Panc1 (cell line): ENCODE results near the gene ARHGAP6. TPM values are rescaled to one million over a fixed set of nuclear protein-coding genes. Genes with fewer than 3 reads are reported as not detected.

Experiments
- ATAC-seq: fragments of 200-7000 bp; cut with Tn5 transposase; 2 replicates; pipeline ENCODE4 v1.9.1; 2020; ENCODE audit warnings: mild to moderate bottlenecking, moderate library complexity
- BruUV-seq: library from RNA; stranded (reverse); fragments of 400-500 nt; replicated peaks from 2 replicates; lab custom pipeline; 2021; lab: Mats Ljungman, UMichigan
- CTCF ChIA-PET: fragments of 300-600 bp; sonication (Branson Sonifier 250); formaldehyde crosslinking; loops from one replicate; lab custom pipeline; 2022; ENCODE audit warnings: antibody characterized with exemption; lab: Charles Lee
- POLR2A ChIA-PET: fragments of 300-600 bp; sonication (Branson Sonifier 250); formaldehyde crosslinking; loops from one replicate; lab custom pipeline; 2022; ENCODE audit warnings: antibody characterized with exemption; lab: Charles Lee
- DNase-seq: peaks from one replicate; pipeline ENCODE4 v3.0.0-alpha.2; 2010; ENCODE audit warnings: low read depth, low spot score
- H3K27ac ChIP-seq: 2 replicates; pipeline ENCODE4 v1.5.1; 2011; ENCODE audit warnings: mild to moderate bottlenecking, low read length, inconsistent platforms
- H3K27me3 ChIP-seq: fragments of 200-500 bp; sonication (Bioruptor generic); 2 replicates; pipeline ENCODE4 v1.6.0; 2014; ENCODE audit warnings: low read length, inconsistent platforms; ENCODE audit not compliant: control insufficient read depth, insufficient read depth
- H3K36me3 ChIP-seq: fragments of 200-500 bp; sonication (Bioruptor generic); 2 replicates; pipeline ENCODE4 v1.5.1; 2014; ENCODE audit warnings: inconsistent platforms, mild to moderate bottlenecking, low read length, moderate library complexity; ENCODE audit not compliant: control insufficient read depth, insufficient read depth
- H3K4me1 ChIP-seq: 2 replicates; pipeline ENCODE4 v1.5.1; 2011; ENCODE audit warnings: inconsistent platforms, mild to moderate bottlenecking, low read length, moderate library complexity; ENCODE audit not compliant: control insufficient read depth, insufficient read depth
- H3K4me3 ChIP-seq, 2 experiments: 2 replicates each; pipeline ENCODE4 v1.5.1; 2011 to 2012; ENCODE audit warnings: low read depth in 2 of 2, low read length in 2 of 2, mild to moderate bottlenecking in 2 of 2, inconsistent platforms in 1 of 2, moderate library complexity in 1 of 2
- H3K9me3 ChIP-seq: fragments of 200-500 bp; sonication (Bioruptor generic); 2 replicates; pipeline ENCODE4 v1.5.1; 2014; ENCODE audit warnings: low read depth, mild to moderate bottlenecking, inconsistent platforms, low read length, moderate library complexity; ENCODE audit not compliant: control insufficient read depth, insufficient read depth
- CTCF ChIP-seq: fragments of 450-650 bp; IDR thresholded peaks from 2 replicates; pipeline ENCODE4 v1.5.1; 2017; ENCODE audit warnings: mild to moderate bottlenecking
- POLR2AphosphoS5 ChIP-seq: IDR thresholded peaks from 2 replicates; pipeline ENCODE4 v1.6.1; 2012; ENCODE audit warnings: mild to moderate bottlenecking, low read depth, low read length, moderate library complexity
- SIN3A ChIP-seq: IDR thresholded peaks from 2 replicates; pipeline ENCODE4 v1.6.1; 2012; ENCODE audit warnings: low read depth, mild to moderate bottlenecking, low read length, moderate library complexity, borderline replicate concordance; ENCODE audit not compliant: insufficient read depth
- TCF7L2 ChIP-seq: IDR thresholded peaks from 2 replicates; pipeline ENCODE4 v1.6.1; 2011; ENCODE audit warnings: mild to moderate bottlenecking, low read depth, low read length, inconsistent platforms
- in situ Hi-C: cut with HindIII; loops from 2 replicates; pipeline ENCODE4 v1.10.0; 2016; ENCODE audit warnings: low sequenced_read_pairs, low pct_unique_long_range_greater_than_20kb
- intact Hi-C: fragments of 100-400 bp; cut with micrococcal nuclease; formaldehyde crosslinking; loops from one replicate; pipeline ENCODE4 v1.10.0; 2022; ENCODE audit not compliant: unreplicated experiment
- total RNA-seq: library from RNA; stranded (reverse); gene quantifications from one replicate; pipeline ENCODE4 v1.2.1, GENCODE V29; 2021; ENCODE audit not compliant: unreplicated experiment
- TF ChIP-seq, protein P1 (sequence below), 2 experiments: IDR thresholded peaks; 2 replicates each; pipeline ENCODE4 v1.6.1; 2011 to 2012; ENCODE audit warnings: low read depth in 2 of 2, control low read depth in 1 of 2, low read length in 1 of 2, mild to moderate bottlenecking in 1 of 2, moderate library complexity in 1 of 2; ENCODE audit not compliant: insufficient read depth in 1 of 2

ARHGAP6 gene
- total RNA-seq, 1 experiment from 2014 or later, result 0.13 TPM

- H3K9me3 ChIP-seq, result no peaks in the 10 kb centered on the region
- H3K27me3 ChIP-seq, result no peaks in the 10 kb centered on the region
- TF ChIP-seq POLR2AphosphoS5, result no peak
- TF ChIP-seq CTCF, result no peak
- no peak for TF ChIP-seq SIN3A
- TF ChIP-seq, protein P1, sequence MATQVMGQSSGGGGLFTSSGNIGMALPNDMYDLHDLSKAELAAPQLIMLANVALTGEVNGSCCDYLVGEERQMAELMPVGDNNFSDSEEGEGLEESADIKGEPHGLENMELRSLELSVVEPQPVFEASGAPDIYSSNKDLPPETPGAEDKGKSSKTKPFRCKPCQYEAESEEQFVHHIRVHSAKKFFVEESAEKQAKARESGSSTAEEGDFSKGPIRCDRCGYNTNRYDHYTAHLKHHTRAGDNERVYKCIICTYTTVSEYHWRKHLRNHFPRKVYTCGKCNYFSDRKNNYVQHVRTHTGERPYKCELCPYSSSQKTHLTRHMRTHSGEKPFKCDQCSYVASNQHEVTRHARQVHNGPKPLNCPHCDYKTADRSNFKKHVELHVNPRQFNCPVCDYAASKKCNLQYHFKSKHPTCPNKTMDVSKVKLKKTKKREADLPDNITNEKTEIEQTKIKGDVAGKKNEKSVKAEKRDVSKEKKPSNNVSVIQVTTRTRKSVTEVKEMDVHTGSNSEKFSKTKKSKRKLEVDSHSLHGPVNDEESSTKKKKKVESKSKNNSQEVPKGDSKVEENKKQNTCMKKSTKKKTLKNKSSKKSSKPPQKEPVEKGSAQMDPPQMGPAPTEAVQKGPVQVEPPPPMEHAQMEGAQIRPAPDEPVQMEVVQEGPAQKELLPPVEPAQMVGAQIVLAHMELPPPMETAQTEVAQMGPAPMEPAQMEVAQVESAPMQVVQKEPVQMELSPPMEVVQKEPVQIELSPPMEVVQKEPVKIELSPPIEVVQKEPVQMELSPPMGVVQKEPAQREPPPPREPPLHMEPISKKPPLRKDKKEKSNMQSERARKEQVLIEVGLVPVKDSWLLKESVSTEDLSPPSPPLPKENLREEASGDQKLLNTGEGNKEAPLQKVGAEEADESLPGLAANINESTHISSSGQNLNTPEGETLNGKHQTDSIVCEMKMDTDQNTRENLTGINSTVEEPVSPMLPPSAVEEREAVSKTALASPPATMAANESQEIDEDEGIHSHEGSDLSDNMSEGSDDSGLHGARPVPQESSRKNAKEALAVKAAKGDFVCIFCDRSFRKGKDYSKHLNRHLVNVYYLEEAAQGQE (IDR thresholded peaks at IDR 0.05; ENCODE audit: insufficient read depth in 1 of 2, low read depth in 2 of 2, low read length in 1 of 2), result no peak
- TF ChIP-seq TCF7L2, result no peak
- ATAC-seq (no peak), DNase-seq (no peak)
- POLR2A ChIA-PET, result no interaction called here
- in situ Hi-C loops, result no loop called here
- H3K36me3 ChIP-seq, result no peaks in the 10 kb centered on the region
- H3K27ac ChIP-seq, result no peak overlapping the region
- no peak overlapping the region for H3K4me3 ChIP-seq
- intact Hi-C loops, result no loop called here
- no peaks in the 10 kb centered on the region for H3K4me1 ChIP-seq
- CTCF ChIA-PET, result no interaction called here
- BruUV-seq, result no TSS peak
These were observed 54.6 kb downstream of the ARHGAP6 start for GRCh38 chrX:11611161-11611560.

GRCh38 chrX:11609109-11609508 is 56.6 kb downstream of the ARHGAP6 start:
- Histone ChIP-seq H3K4me1 (no peaks in the 10 kb centered on the region), H3K27me3 (no peaks in the 10 kb centered on the region), H3K27ac (no peak overlapping the region), H3K36me3 (no peaks in the 10 kb centered on the region), H3K4me3 (no peak overlapping the region), H3K9me3 (no peaks in the 10 kb centered on the region)
- no peak for DNase-seq
- TF ChIP-seq CTCF (no peak), POLR2AphosphoS5 (no peak), SIN3A (no peak), TCF7L2 (no peak)
- TF ChIP-seq, protein P1 (IDR thresholded peaks at IDR 0.05; ENCODE audit: insufficient read depth in 1 of 2, low read depth in 2 of 2, low read length in 1 of 2), result no peak
- in situ Hi-C loops, result no loop called here
- no peak for ATAC-seq
- CTCF ChIA-PET, result no interaction called here
- intact Hi-C loops, result no loop called here
- BruUV-seq, result no TSS peak
- POLR2A ChIA-PET, result no interaction called here
